Umbilical cord (tissue), 2 donors: ENCODE results near the gene ALDH3B1. TPM values are rescaled to one million over a fixed set of nuclear protein-coding genes. Genes with fewer than 3 reads are reported as not detected.

Experiments
- DNase-seq: peaks from one replicate; pipeline ENCODE4 v3.0.0-alpha.2; 2015; ENCODE audit warnings: low spot score
- total RNA-seq: library from RNA; depleted of rRNA; stranded (reverse); fragments of >200 nt; gene quantifications from one replicate; pipeline ENCODE4 v1.2.3, GENCODE V29; 2014; ENCODE audit warnings: low replicate concordance; ENCODE audit not compliant: insufficient read depth

ALDH3B1 gene
- total RNA-seq, 1 donor from 2014 or later = 19.0 TPM

GRCh38 chr11:67997475-67997921 lies 12.6 kb upstream of the ALDH3B1 start:
- DNase-seq = no peak

GRCh38 chr11:67998150-67999045 lies 11.7 kb upstream of the ALDH3B1 start:
- DNase-seq = no peak

DNA sequence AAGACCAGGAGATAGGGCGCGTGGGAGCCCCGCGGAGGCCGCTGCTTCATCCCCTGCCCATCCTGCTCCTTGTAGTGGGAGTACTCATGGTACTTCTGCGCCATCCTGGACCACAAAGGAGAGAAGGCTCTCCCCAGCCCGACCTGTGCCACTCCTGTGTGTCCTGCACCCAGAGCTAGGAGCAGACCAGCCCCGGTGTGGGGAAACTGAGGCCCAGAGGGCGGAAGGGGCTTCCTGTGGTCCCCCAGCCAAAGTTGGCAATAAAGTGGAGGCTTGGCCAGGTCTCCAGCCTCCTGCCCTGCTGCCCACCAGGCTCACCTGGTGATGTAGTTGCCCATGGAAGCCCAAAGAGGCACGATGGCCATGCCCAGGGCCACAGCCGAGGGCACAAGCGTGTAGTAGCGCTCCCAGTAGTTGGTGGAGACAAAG lies 10.9 kb upstream of the ALDH3B1 start:
- DNase-seq = no peak

DNA sequence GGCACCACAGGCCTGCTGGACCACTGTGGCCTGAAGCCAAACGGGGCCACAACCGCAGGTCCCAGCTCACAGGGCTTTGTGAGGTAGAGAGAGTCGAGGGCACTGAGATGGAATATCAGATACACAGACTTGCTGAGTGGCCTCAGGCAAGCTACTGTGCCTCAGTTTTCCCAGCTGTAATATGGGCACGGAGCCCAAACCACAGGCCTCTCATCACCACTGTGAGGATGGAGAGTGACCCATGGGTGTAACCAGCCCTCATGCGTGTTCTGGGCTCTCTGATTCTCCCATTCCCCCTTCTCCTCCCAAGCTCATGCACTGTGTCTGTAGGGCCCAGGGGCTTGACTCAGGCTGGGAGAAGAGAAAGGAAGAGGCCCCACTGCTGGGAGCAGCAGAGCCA lies 10.4 kb upstream of the ALDH3B1 start:
- DNase-seq = no peak

DNA sequence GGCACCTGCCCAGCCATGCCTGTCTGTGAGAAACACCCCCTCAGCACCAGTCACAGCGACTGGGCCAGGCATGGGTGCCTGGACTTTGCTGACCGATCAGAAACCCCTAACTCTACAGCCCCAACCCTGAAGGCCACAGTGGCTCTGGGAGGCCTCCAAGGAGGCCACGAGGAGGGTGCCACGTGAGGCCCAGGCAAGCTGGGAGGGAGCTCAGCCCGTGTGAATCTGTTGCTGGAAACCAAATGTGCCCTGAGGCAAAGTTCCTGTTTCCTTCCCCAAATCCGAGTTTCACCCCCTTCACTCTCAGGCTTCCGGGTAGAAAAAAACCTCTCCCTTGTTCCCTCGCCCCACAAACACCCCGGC lies 7.6 kb upstream of the ALDH3B1 start:
- DNase-seq = no peak

DNA sequence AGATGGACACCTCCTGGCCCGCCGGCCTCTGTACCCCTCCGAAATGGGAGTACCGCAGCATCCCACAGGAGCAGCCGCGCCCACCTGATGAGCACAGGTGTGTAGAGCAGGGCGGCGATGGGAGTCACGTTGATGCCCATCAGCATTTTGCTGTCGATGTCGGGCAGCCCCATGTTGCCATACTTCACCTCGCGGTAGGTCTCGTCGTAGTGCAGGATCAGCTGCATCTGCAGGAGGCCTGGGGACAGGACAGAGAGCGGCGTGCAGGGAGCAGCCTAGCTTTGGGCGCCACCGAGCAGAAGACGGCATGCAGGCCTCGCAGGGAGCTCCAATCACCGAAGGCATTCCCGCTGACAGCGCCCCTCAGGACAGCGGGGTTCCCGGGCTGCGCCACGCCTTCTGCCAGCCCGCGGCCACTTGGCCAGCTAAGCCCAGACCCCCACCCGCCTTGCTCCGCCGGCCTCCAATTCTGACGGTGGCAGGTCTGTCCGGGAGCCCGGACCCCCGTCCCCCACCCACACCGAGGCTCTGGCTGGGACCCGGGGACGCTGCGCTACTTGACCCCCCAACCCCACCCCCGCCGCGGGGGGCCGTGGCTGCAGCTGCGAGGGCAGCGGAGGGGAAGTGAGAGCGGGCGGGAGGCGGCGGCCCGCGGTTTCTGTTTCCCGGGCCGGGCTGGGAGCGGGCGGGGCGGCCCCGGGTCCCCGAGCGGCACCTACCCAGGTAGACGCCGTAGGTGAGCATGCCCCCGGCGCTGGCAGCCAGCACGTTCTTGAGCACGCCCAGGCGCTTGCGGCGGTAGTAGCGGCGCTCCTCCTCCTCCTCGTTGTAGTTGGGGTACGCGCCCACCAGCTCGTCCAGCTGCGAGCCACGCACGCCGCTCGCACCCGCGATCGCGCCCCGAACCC lies 6.9 kb upstream of the ALDH3B1 start:
- DNase-seq = peak; percentile 24

- DNase-seq = peak; percentile 80
Measured at GRCh38 chr11:68003846-68004550, 6.1 kb upstream of the ALDH3B1 start, which contains the start of gene UNC93B1. UNC93B1 (minus strand) TSS chr11:68004097; CDS start chr11:68004043, 54 bp downstream.

GRCh38 chr11:68004551-68005335 lies 5.4 kb upstream of the ALDH3B1 start:
- DNase-seq = no peak

GRCh38 chr11:68006606-68007166 lies 3.4 kb upstream of the ALDH3B1 start:
- no peak for DNase-seq

DNA sequence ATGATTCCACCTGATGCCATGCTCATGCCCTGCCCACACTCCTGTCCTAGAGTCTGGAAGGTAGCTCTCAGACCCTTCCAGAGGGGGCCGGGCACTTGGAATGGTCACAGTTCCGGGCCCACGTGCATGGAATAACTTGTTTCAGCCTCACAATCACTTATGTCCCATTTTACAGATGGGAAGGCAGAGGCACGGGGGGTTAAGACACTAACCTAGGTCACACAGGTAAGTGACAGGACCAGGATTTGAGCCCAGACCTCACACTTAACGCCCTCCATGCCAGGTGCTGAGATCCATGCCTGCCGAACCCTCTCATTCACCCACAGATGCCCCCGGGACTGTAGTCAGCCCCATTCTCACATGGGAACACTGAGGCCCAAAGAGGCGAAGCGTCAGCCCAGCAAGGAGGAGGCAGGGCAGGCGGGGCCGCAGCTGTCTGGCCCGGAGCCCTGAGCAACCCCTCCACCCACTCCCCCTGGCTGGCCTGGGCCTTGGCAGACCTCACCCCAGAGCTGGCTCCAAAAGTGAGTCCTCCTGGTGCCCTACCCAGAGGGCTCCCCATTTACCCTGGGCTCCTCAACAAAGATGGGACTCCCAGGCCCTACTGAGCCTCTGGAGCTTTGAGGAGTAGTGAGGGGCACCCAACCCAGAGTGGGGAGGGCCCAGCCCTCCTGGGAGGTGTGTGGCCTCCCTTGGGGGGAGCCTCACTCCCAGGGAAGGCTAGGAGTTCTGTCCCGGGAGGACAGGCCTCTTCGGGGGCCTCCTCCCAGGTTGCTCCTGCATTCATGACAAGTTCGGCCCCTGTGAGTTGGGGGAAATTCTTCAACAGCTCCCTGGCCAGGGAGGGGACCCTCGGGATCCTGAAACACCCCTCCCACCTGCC lies 2.4 kb upstream of the ALDH3B1 start:
- DNase-seq = no peak

- no peak for DNase-seq
Measured at GRCh38 chr11:68008381-68009337, 1.5 kb upstream of the ALDH3B1 start.

- peak; percentile 58 for DNase-seq
Measured at GRCh38 chr11:68009391-68010089, 587 bp upstream of the ALDH3B1 start.

GRCh38 chr11:68011051-68011943 lies 1.2 kb downstream of the ALDH3B1 start:
- DNase-seq = no peak

DNA sequence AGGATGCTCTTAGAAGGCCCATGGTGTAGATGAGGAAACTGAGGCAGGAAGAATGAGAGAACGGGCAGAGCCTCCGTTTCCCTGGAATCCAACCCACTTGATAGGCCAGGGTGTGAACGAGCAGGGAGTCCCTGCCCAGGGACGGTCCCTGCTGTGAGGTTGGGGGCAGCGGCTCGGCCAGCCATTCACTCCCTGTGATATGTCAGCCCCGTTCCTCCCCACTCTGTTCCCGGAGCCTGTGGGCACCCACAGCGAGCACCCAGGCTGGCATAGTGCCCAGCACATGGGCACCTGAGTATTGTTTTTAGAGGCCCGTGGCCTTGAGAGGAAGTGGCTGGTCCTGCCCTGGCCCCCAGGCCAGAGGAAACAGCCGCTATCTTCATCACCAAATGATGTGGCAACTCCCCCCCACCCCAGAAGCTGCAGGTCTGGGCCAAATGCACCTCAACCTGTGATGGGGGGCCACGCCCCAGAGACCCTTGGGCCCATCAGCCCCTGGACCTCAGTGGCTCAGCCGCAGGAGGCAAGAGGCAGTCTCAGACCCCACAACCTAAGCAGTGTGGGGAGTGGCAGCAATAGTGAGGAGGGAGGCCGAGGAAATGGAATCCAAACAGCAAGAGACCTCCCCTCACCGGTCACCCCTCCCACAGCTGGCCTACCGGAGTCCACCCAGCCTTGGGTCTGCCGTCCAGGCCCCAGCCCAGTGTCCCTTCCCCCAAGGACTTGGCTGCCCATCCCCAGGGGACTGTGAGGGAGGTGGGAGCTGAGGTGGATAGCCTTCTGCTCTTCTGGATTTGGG lies 2.1 kb downstream of the ALDH3B1 start:
- DNase-seq = no peak

- peak; percentile 92 for DNase-seq
Measured at GRCh38 chr11:68012843-68013610, 2.9 kb downstream of the ALDH3B1 start.
